Retinal pigment epithelial cell (primary cell): ENCODE data around the gene PSD4.
A peak's percentile ranks its signal among the peaks of the same experiment; 100 is the strongest.
"Not testable (repeated sequence)": the region's sequence is repeated elsewhere in the genome, so short reads cannot be mapped to it uniquely, and the experiment has no call there.

Source experiments
- DNase-seq: peaks from one replicate; pipeline ENCODE4 v3.0.0-alpha.2; 2010; ENCODE audit warnings: low read depth
- H3K4me3 ChIP-seq: 2 replicates; pipeline ENCODE4 v1.5.1; 2011; ENCODE audit warnings: mild to moderate bottlenecking, low read length, control low read depth, moderate library complexity
- CTCF ChIP-seq: conservative IDR thresholded peaks from 2 replicates; pipeline ENCODE4 v1.5.1; 2011; ENCODE audit warnings: low read depth, low read length, control low read depth, inconsistent platforms

PSD4 gene

DNA sequence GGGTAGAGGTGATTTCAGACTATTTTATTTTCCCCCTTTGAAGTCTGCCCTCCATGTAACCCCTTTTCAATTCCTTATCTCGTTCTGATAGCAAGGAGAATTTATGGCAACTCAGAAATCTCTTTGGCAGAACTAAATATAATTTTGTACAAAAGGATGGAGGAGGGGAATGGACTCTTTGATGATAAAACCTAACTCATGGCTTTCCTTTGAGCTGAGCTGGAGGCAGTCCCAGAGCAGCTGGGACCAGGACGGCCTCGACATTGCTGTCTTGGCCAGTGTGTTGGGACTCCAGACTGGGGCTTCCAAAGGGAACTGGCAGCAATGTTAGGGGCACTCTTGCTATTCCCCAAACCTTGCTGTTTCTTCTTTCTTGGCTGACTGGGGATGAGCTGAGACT is 57.3 kb downstream of the PSD4 start:
- no peak overlapping the region for H3K4me3 ChIP-seq
- DNase-seq, result no peak
- no peak for TF ChIP-seq CTCF

DNA sequence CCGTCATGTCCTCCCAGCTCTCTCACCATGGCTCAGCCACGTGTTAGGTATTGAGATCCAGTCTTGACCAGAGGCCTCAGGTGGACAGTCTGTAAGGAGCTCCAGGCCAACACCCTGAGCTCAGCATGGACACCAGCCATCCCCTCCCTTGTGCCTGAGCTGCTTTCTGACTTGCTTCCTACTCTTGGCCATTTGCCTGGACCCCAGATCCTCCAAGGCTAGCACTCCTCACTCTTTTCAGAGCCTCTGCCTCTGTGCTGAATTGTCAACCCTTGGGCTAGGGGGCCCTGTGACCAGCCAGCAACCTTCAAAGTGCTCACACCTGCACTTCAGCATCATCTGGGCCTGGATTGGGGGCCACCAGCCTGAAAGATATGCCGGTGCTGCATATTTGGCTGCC is 58.4 kb downstream of the PSD4 start:
- TF ChIP-seq CTCF, result no peak
- DNase-seq, result no peak
- no peak overlapping the region for H3K4me3 ChIP-seq

DNA sequence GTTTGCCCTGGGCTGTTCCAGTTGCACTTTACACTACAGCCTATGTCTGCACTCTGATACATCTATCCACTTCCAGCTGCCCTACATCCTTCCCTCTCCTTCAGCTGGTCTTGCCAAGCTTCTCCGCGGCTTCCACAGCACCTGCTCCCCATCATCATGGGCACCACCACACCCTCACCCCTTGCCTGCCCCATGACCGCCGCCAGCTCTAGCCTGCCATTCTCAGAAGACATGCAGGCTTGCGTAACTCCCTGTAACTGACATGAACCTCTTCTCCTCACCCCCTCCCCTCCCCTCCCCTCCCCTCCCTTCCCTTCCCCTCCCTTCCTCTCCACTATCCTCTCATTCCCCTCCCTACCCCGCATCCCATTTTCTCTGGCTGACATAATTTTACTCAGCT is 59.0 kb downstream of the PSD4 start:
- H3K4me3 ChIP-seq, result no peak overlapping the region
- no peak for DNase-seq
- no peak for TF ChIP-seq CTCF

- DNase-seq, result no peak
- TF ChIP-seq CTCF, result peak; percentile 20
- H3K4me3 ChIP-seq, result no peak overlapping the region
Measured at GRCh38 chr2:113233593-113234550, 60.1 kb downstream of the PSD4 start.

DNA sequence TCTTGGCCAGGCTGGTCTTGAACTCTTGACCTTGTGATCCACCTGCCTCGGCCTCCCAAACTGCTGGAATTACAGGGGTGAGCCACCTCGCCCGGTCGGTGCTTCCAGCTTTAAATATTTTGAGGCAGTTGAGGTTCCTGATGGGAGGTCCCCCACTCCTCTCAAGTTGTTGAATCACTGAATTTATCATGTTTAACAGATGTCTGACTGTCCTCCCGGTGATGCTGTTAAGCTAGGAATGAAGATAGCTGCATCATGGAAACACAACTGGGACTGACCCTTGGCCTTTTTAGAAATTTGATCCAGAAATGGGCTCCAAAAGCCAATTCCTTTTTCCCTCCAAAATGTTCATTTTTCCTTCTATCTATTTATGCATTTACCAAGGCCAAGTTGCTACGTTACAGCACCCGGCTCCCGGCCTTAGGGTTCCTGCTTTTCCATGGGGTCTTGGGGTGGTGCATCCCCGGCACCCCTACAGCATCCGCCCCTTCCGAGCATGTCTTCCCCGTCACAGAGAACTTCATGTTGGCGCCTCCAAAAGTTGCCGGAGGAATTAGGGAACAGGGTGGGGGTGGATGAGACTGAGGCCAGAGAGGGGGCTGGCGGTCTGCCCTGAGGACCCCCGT is 61.1 kb downstream of the PSD4 start:
- TF ChIP-seq CTCF, result no peak
- peak overlapping the region; percentile 40 for H3K4me3 ChIP-seq
- DNase-seq, result no peak

- not testable (repeated sequence) for DNase-seq
- peak overlapping the region; percentile 40 for H3K4me3 ChIP-seq
Measured at GRCh38 chr2:113235347-113236226, 61.8 kb downstream of the PSD4 start.
